KBM-7 (cell line): ENCODE data around the gene CDH5.

Experiments used
- DNase-seq: peaks from one replicate; pipeline ENCODE4 v3.0.0-alpha.2; 2015
- in situ Hi-C: fragments of 300-500 bp; cut with MboI; formaldehyde crosslinking; loops from 2 replicates; pipeline ENCODE4 v1.14.3; 2020; ENCODE audit warnings: low sequenced_read_pairs, low pct_unique_long_range_greater_than_20kb, mixed read lengths

Gene CDH5

GRCh38 chr16:66370786-66371684, 4.5 kb downstream of the CDH5 start:
- no peak for DNase-seq
- in situ Hi-C loops: no loop called here

- in situ Hi-C loops: no loop called here
- DNase-seq: no peak
Observed at GRCh38 chr16:66372078-66372897, 5.8 kb downstream of the CDH5 start.

- DNase-seq: no peak
Observed at GRCh38 chr16:66372898-66373155, 6.3 kb downstream of the CDH5 start.

GRCh38 chr16:66373667-66374066, 7.2 kb downstream of the CDH5 start:
- in situ Hi-C loops: no loop called here
- no peak for DNase-seq

More at GRCh38 chr16:66372898-66373155, 6.3 kb downstream of the CDH5 start:
- in situ Hi-C loops: no loop called here

- no peak for DNase-seq
- in situ Hi-C loops: no loop called here
Observed at GRCh38 chr16:66374176-66374575, 7.7 kb downstream of the CDH5 start.

- in situ Hi-C loops: no loop called here
- no peak for DNase-seq
Observed at GRCh38 chr16:66375451-66375850, 9.0 kb downstream of the CDH5 start.

GRCh38 chr16:66376114-66376513, 9.6 kb downstream of the CDH5 start:
- DNase-seq: no peak
- in situ Hi-C loops: no loop called here

GRCh38 chr16:66376577-66377305, 10.2 kb downstream of the CDH5 start:
- in situ Hi-C loops: no loop called here
- no peak for DNase-seq

- DNase-seq: no peak
- in situ Hi-C loops: no loop called here
Observed at GRCh38 chr16:66377324-66377723, 10.8 kb downstream of the CDH5 start.

GRCh38 chr16:66378741-66379570, 12.5 kb downstream of the CDH5 start:
- in situ Hi-C loops: no loop called here
- no peak for DNase-seq

- DNase-seq: no peak
- in situ Hi-C loops: no loop called here
Observed at GRCh38 chr16:66379571-66379941, 13.1 kb downstream of the CDH5 start.

GRCh38 chr16:66380421-66380820, 13.9 kb downstream of the CDH5 start:
- in situ Hi-C loops: no loop called here
- DNase-seq: no peak

GRCh38 chr16:66381585-66382170, 15.2 kb downstream of the CDH5 start:
- DNase-seq: no peak
- in situ Hi-C loops: no loop called here

- no peak for DNase-seq
- in situ Hi-C loops: no loop called here
Observed at GRCh38 chr16:66382171-66382965, 15.9 kb downstream of the CDH5 start.

- no peak for DNase-seq
- in situ Hi-C loops: no loop called here
Observed at GRCh38 chr16:66382966-66383299, 16.4 kb downstream of the CDH5 start.

GRCh38 chr16:66383551-66383950, 17.1 kb downstream of the CDH5 start:
- in situ Hi-C loops: no loop called here

GRCh38 chr16:66385415-66385814, 18.9 kb downstream of the CDH5 start:
- in situ Hi-C loops: no loop called here
- DNase-seq: no peak

More at GRCh38 chr16:66383551-66383950, 17.1 kb downstream of the CDH5 start:
- no peak for DNase-seq
